DND-41 (cell line): ENCODE measurements around the gene SHANK1.

Experiments used
- CTCF ChIP-seq: IDR thresholded peaks from 2 replicates; pipeline ENCODE4 v1.5.1; 2012; ENCODE audit warnings: borderline replicate concordance, low read length, moderate library complexity, mild to moderate bottlenecking; ENCODE audit not compliant: poor library complexity, severe bottlenecking; ENCODE audit errors: extremely low read depth
- EZH2 ChIP-seq: IDR thresholded peaks from 3 replicates; pipeline ENCODE4 v1.6.1; 2012; ENCODE audit warnings: borderline replicate concordance, low read depth, mild to moderate bottlenecking, moderate library complexity, low read length, inconsistent platforms; ENCODE audit not compliant: severe bottlenecking

- TF ChIP-seq CTCF (no peak), EZH2 (no peak)
Observed at GRCh38 chr19:50720921-50721381, 1.3 kb upstream of the SHANK1 start.
